HG02759 (cell line): ENCODE data around the gene VSNL1.

Experiments used
- ATAC-seq: cut with Tn5 transposase; IDR thresholded peaks from one replicate; pipeline ENCODE4 v1.9.1; 2021; ENCODE audit warnings: mild to moderate bottlenecking, moderate library complexity; ENCODE audit not compliant: unreplicated experiment

VSNL1 gene

DNA sequence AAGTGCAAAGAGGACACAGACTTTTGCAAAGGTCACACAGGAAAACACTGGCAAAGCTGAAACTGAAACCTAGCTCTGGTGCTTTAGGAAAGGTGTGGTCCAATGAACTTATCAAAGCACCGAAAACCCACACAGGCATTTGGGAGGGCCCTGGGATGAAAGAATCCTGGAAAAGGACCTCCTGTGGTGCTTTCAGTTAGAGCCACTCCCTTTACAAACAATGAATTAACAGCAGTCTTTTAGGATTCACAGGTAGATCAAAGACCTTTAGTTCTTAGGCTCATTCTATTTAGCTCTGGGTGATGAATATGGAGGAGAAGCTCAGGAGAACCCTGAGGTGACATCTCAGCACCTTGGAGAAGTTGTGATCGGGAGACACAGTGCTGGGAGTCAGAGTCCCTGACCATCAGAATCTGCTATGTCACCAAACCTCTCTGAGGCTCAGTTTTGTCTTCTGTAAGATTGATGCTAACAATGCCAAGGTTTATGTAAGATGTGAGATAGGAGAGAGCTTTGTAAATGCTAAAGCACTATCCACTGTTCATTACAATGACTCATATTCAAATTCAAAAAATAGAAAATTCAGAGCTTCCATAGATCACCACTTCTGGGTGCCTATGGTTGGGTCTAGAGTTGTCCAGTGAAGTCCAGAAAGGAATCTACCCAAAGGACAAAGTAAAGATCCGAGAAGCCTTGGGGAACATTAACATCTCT is 39.3 kb downstream of the VSNL1 start:
- no peak for ATAC-seq

DNA sequence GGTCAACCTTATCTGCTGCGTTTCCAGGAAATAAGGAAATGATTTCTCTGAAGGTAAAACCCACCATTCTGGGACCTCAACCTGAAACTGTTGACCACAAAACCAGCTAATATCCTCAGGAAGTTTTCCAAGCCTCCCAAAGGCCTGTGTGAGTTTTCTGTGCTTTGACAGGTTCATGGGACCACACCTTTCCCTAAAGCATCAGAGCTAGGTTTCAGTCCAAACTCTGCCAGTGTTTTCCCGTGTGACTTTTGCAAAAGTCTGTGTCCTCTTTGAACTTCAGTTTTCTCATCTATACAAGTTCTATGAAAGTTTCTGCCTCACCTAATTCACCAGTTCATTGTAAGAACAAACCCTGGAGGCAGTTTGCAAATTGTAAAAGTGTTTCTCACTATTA is 39.8 kb downstream of the VSNL1 start:
- ATAC-seq, result no peak

DNA sequence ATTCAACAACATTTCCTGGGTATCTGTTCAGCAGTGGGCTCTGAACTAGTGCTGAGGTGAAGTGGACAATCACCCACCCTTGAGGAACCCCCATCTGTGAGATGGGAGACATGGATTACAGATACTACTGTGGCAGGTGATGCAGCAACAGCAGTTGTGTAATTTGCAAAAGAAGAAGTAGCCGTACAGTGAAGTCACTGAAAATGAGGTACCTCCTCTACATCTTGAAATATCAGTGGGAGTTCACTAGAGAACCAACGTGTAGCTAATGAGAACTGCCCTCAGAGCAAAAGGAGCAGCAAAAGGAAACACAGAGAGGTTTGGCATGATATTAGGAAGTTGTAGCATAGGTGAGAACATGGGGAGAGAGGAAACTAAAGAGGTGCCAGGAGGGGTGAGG is 41.3 kb downstream of the VSNL1 start:
- ATAC-seq, result no peak

DNA sequence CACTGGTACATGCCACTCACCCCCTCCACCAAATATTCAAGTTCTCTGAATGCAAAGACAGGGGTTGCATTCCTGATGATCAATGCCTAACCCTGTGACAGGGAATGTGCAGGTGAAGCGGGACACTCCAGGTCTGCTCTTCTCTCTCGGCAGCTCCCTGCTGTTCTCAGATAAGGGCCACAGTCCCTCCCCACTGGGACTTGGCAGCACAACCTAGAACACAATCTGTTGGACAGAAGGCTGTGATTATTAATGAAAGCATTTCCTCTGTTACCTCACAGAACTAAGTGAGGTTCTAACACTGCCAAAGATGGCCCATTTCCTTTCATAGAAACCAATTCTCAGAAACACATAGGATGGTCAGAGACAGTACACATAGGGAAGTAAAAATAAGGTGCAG is 42.7 kb downstream of the VSNL1 start:
- ATAC-seq, result no peak

DNA sequence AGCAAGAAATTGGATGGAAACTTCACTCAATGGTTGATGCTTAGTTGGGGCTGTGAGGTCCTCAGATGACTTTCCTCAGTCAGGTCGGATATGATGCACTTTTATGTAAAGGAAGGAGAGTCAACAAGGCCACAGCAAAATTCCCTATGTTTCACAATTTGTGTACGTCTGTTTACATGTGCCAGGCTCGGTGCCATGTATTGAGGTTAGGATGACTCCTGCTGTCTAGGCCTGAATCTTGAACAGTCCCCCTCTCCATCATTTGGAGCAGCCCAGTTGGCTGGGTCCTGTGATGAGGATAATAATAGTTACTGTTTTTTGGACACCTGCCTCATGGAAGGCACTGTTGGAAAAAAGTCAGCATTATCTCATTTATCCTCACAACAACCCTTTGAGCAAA is 43.1 kb downstream of the VSNL1 start:
- no peak for ATAC-seq

DNA sequence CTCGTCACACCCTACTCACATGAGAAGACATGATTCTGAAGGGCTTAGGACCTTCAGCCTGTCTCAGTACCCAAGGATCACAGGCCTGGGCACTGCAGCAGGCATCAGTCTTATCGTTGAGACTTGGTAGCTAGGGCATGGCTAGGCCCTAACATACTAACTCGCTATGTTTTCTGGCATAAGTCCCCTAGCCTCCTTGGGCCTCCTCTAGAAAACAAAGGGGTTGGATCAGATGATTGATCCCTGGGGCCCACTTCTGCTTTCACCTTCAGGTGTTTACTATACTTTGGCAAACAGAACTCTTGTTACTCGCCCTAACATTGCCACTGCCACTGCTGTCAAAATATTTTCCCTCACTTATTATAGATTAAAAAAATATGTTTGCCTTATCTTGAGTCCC is 44.2 kb downstream of the VSNL1 start:
- ATAC-seq, result no peak

DNA sequence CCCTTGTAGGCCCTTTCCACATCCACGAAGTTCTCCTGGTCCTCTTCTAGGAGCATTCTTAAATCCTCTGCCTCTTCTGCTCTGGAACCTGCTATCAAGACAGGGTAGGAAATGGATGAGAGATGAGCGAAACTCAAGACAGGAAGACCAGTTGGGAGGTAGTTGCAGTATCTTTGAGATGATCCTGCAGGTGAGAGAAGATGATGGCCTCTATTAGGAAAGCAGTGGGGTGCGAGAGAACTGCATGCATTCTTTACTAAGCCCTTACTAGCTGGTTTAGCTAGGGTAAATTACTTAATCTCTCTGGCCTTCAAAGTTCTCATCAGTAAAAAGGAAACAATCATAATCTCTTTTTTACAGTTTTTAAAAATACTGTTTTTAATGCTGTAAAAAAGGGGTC is 47.0 kb downstream of the VSNL1 start:
- no peak for ATAC-seq

DNA sequence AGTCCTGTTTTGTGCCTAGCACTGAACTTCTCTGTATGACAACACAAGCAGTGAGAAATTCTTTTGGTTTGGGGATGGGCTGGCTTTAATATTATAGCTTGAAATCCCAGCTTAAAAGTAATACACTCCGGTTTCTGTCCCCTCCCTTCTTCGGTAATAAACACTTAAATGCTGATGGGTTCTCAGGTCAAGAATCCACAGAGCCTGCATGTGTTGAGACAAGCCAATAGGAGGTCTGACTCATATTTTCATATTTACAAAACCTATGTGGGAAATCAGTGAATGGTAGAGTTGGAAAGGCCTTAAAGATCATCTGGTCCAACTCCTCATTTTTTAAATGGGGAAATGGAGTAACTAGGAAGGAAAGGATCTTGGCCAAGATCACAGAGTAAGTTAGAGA is 47.5 kb downstream of the VSNL1 start:
- no peak for ATAC-seq

DNA sequence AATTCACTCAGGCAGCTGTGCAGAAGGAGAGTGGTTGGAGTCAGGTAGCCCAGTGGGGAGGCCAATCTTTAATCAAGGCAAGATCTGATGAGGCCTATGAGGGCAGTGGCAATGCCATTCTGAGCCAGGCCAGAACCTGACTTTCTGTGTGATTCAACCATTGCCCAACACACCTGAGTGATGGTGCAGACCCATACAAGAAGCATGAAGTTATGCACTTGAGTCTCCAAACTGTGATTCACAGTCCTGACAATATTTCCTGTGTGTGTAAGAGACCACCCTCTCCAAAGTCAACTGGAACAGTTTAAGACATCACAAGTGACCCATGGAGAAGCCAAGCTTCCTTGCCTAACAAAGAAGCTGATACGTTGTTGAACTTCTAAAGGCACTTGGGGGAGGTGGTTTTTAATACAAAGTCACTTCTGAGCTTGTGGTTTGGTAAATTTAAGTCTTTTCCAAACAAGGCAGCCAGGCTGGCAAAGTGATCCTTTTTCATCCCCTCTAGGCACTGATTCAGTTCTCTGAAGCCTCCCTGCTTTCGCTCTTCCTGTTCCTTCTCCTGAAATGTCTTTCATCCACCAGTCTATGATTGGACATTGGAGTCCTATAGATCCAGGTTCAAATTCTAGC is 49.0 kb downstream of the VSNL1 start:
- ATAC-seq, result no peak

DNA sequence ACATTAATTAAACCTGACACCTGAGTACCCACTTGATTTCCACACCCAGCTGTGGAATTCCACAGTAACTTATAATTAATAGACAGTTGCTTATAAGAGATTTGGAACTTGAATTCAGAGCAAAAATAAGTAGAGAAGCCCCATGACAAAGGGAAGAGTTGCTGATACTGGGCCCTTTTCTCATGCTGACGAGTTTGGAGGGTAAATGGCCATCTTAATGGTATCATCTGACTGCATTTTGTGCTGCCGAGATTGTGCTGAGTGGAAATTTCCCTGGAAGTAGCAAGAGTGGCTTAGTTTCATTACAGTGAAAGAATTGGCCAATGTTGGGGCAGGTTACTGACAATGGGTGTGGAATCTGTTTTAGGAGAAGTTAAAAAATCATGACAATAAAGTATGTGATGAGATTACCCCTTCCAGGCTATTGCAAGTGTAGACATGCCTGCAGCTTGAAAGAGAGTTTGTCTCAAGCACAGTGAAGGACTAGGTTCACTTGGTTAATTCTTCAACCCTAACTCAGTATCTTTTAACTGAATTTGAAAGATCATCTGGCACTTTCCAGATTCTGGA is 49.9 kb downstream of the VSNL1 start:
- ATAC-seq, result no peak

DNA sequence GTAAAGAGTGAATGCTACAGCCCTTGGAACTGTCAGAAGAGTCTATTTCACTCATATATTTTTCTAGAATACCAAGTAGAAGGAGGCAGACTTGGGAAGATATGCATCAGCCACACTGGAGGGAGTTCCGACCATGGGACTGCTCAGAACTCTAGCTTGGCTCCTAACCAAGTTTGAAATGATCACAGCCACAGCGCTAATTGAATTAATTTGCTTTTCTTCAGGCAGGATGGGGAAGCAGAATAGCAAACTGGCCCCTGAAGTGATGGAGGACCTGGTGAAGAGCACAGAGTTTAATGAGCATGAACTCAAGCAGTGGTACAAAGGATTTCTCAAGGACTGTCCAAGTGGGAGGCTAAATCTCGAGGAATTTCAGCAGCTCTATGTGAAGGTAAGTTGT is 51.4 kb downstream of the VSNL1 start:
- ATAC-seq, result no peak

DNA sequence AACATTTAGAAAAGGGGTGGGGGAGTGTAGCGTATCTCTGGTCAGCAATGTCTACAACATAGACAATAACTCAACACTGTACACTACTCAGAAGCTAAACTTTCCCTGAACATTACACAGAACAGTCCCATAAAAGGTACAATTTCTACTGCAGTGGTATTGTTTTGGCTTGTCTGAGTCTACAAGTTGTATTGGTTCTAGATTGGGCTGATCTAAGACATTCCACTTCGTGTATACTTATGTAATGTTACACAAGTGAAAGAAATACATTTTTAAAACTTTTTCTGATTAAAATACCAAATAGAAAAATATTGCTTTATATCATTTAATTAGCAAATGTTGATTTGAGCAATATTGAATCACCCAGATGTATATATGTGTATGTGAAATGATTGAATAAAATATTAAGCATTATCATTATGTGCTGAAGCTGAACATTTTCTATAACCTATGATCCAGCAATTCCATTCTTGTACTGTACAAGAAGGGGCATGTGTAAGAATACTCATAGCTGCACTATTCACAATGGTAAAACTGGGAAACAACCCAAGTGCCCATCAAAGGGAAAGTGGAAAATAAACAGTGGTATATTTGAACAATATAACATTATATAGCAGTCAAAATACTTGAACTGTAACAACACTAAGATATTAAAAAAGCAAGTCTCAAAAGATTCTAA is 52.4 kb downstream of the VSNL1 start:
- ATAC-seq, result no peak

DNA sequence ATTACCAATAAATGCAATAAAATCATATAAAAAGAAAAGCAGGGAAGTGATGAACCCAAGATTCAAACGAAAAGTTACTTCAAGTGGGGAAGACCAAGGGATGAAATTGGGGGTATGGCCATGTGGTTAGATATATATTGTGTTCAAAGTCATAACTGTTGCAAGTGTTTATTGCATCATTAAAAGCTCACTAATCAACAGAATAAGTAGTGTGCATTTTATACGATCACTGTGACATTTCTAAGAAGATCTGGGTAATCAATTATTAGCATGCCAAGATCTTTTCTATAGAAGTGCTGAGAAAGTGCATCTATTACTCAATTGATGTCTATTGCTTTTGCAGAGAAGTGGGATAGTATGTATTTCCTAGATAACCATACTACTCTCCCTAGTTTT is 52.9 kb downstream of the VSNL1 start:
- ATAC-seq, result no peak

DNA sequence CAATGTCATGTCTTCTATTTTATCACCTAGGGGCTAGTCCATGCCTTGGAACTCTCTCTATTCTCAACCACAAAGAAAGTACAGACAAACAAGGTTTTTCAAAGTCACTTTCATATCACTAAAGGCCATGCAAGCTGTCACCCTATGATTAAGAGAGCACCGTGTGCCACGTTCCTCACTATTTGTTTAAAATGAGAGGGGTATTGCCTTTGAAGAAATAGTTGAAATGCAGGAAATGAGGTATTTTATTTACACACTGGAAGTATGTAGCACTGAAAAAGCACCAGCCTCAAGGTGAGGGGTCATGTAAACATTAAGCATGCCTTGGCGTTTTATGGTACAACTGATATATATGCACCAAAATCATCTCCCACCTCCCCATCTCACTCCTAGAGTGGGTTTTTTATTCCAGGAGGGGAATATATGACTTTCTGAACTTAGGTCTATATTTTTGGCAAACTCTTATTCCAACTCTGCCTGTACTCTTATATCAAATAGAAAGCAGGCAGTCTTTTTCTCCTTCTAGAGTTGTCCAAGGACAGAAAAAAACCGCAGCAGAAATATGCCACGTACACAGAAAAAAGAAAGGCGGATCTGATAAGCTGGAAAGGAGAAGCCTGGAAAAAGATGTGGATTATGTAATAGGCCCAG is 53.5 kb downstream of the VSNL1 start:
- ATAC-seq, result no peak

DNA sequence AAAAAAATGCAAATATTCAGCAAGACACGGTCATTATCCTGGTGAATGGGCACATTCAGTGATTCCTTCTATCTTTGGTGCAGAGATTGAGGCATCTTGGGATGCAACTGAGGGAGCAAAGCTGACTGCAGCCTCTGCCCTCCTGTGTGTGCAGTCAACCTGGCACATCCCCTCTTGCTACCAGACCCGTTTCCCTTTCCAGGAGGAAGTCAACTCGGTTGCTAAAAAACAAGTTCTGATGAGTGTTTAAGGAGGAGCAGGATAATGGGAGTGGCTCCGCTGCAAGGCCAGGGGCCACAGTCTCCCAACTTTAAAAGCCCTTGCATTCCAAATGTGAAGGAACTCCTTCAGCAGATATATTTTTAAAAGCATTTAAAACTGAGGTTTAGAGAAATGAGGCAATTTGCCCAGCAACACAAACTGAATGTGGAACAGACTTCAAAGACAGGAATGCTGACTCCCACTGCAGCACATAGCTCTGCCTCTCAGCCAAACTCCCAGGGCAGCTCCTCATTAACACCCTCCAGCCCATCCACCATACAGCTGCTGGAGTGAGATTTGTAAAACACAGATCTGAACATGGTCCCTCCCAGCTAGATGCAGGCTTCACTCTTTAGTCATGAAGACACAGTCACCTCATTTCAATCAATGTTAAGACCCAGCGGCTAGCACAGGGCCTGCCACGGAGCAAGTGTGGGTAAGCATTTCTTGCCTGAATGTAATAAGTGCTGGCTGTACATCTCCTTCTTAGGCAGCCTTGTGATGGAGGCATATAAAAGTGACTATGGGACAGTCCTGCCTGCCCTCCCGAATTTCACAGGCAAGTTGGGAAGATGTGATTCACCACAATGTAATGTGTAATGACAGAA is 54.3 kb downstream of the VSNL1 start:
- no peak for ATAC-seq

DNA sequence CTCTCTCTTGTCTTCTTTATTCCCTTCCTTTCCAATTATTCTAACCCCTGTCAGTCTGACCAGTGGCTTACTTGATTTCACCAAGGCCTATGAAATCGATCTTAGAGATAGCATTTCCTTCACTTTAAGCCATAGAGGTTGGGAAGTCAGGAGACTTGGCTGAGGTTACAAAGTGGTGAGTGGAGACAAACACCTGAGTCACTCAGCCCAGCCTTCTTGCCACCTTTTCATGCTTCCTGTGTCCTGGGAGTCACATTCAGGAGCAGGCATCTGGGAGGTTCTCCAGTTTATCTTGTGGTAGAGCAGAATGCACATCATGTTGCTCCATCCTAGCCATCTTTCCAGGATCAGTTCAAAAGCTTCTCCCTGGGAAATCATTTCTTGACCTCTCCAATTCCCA is 59.1 kb downstream of the VSNL1 start:
- ATAC-seq, result no peak

DNA sequence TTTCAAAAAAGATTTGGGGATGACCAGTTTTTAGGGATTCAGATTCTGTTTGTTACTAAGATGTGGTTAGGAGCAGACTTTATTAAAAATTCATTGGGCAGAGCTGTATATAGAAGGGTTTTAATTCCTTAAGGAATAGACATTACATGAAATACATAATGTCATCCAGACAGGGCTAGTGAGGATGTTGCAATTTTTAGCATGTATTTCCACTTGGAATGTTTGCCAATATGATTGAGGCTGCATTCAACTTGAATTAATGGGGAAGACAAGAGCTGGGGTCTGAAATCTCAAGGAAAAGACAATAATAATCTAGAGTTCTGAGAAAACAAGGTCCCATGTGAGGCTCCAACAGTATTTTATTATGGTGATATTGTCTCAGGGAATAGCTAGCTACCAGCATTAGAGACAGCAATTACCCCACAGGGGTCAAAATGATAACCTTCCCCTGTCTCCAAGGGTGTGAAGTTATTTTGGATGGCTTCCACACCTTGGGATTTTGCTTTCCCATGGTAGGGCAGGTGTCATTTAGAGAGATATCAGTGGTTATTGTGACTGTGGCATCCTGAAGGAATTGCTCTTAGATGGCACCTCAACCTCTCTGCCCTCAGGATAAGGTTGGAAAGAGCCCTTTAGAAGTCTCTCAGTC is 60.2 kb downstream of the VSNL1 start:
- no peak for ATAC-seq

DNA sequence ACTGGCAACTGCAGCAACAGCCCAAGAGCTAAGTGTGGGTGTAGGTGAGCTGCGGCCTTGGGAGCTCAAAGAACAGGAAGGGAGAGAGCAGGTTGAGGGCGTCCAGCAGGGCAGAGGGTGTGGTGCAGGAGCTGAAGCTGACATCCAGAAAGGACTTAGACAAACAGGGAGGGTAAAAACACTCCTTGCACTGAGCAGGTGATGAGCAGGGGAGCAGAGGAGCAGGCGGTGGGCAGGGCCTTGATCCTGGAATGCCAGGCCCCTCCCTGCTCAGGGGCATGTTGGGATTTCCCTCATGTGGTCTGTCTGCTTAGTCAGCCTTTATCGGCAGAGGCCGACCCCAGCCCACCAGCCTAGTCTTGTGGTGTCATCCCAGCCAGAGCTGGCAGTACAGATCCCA is 63.6 kb downstream of the VSNL1 start:
- ATAC-seq, result no peak

DNA sequence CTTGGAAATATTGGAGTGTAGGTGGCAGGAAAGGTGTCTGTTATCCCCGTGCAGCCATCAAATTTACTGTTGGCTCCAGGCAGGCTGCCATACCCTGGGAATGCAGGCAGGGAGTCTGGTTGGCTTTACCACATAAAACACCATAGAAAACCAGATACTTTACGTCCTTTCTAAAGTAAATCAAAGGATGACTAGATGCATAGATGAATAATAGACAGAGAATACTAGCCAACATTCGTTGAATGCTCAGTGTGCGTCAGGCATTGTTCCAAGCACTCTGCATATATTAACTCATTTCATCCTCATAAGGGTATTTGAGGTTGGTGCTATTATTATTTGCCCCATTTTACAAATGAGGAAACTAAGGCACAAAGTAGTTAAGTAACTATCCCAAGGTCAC is 65.2 kb downstream of the VSNL1 start:
- ATAC-seq, result no peak

DNA sequence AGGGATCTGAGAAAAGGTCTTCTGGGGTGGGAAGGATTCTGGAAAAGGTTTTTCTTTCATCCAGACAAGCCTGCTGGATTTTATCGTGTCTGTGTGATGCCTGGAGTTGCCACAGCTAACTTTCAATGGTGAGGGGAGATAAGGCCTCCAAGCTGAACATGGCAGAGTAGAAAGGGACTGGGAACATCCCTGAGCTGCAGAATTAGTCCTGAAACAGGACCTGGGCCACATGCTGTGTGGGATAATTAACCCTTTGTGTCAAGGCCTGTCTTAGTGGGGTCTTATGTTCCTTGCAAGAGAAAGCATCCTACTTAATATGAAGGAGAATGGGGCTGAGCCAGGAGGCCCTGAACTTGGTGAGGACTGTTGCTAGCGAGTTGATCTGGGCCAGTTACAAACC is 66.4 kb downstream of the VSNL1 start:
- ATAC-seq, result no peak
